Measurements from ENCODE around the gene ZNF335.

Gene ZNF335

GRCh38 chr20:45969712-45970634 is 2.0 kb downstream of the ZNF335 start:
- TF ChIP-seq, protein P1, sequence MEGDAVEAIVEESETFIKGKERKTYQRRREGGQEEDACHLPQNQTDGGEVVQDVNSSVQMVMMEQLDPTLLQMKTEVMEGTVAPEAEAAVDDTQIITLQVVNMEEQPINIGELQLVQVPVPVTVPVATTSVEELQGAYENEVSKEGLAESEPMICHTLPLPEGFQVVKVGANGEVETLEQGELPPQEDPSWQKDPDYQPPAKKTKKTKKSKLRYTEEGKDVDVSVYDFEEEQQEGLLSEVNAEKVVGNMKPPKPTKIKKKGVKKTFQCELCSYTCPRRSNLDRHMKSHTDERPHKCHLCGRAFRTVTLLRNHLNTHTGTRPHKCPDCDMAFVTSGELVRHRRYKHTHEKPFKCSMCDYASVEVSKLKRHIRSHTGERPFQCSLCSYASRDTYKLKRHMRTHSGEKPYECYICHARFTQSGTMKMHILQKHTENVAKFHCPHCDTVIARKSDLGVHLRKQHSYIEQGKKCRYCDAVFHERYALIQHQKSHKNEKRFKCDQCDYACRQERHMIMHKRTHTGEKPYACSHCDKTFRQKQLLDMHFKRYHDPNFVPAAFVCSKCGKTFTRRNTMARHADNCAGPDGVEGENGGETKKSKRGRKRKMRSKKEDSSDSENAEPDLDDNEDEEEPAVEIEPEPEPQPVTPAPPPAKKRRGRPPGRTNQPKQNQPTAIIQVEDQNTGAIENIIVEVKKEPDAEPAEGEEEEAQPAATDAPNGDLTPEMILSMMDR (IDR thresholded peaks at IDR 0.05; ENCODE audit: extremely low read depth, missing control alignments): peak; percentile 44
- peak; percentile 55 for DNase-seq (ENCODE audit: low spot score)

- TF ChIP-seq, protein P1 (IDR thresholded peaks at IDR 0.05; ENCODE audit: extremely low read depth, missing control alignments): no peak
Observed at GRCh38 chr20:45968801-45969711, 2.9 kb downstream of the ZNF335 start.

GRCh38 chr20:45968081-45968671 is 3.8 kb downstream of the ZNF335 start:
- TF ChIP-seq, protein P1 (IDR thresholded peaks at IDR 0.05; ENCODE audit: extremely low read depth, missing control alignments): no peak
- DNase-seq (ENCODE audit: low spot score): no peak

More at GRCh38 chr20:45968801-45969711, 2.9 kb downstream of the ZNF335 start:
- DNase-seq (ENCODE audit: low spot score): no peak

DNA sequence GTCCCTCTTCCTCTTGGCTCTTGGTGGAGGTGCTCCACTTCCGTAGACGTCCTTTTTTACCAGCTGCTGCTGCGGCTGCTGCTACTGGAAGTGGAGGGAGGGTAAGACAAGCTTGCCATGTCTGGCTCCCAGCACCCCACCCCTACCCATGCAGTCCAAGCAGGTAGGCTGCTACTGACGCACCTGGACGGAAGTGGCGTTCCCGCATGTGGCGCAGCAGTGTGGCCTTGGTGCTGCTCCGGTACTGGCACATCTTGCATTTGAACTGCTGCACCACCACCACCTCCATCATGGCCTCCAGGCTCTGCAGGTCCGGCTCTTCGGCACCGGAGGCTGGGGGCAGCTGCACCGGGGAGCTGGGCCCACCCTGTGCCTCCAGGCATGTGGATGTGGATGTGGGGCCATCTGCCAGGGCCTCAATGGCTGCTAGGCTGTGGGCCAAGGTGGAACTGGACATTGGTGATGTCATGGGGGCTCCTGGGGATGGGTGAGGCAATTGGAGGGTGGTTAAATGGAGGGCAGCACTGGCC is 4.4 kb downstream of the ZNF335 start:
- DNase-seq (ENCODE audit: low spot score): no peak
- TF ChIP-seq, protein P1 (IDR thresholded peaks at IDR 0.05; ENCODE audit: extremely low read depth, missing control alignments): no peak

DNA sequence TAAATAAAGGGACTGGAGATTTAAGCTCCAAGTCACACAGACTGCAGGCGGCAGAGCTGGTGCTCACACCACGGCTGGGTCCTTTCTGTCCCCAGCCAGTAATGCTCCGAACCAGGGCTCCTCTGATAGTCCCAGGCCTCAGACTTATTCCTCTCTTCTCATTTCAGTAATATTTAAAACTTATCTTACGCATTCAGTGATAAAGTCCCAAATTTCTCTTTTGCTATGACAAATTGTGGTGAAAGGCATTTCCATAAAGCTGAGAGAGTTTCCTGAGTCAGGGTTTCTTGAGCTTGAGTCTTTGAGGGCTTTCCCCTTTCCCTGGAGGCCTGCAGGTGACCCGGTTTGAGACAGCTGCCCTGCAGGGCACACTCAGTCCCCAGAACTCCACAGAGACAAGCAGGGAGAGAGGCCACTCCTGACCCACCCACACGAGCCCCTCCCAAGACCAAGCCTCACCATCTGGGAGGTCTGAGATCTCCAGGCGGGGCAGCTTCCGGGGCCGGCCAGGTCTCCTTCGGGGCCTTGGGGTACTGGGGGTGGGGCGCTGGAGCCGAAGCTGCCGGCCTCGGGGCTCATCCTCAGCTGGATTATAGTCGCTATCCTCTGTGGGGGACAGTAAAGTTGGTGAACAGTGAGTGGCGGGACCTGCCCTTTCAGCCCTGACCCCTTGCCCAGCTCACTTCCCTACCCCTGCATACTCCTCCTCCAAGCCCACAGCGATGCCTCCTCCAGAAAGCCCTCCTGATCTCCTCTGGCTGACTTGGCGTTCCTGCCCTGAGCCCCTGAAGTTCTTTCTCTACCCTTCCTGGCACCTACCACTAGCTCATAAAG is 6.6 kb downstream of the ZNF335 start:
- TF ChIP-seq, protein P1 (IDR thresholded peaks at IDR 0.05; ENCODE audit: extremely low read depth, missing control alignments): no peak
- DNase-seq (ENCODE audit: low spot score): no peak

DNA sequence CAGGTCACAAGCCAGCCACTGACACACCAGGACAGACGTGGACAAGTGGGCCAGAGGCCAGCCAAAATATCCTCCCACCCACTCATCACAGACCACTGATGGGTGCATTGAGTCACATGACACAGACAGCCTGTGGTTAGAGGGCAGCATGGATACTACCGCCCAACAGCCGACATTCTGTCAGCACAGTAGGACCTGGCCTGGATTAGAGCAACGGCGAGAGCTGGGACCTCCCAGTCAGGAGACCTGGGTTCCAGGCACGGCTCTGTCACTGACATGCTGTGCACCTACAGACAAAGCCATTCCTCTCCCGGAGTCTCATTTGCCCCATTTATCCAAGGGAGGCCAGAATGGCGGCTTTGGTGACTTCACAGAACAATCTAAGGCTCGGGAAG is 8.0 kb downstream of the ZNF335 start:
- TF ChIP-seq, protein P1 (IDR thresholded peaks at IDR 0.05; ENCODE audit: extremely low read depth, missing control alignments): no peak
- no peak for DNase-seq (ENCODE audit: low spot score)

All from GM20000 (cell line).